IPS-18c (cell line): ENCODE measurements around the gene VPS9D1.
"Not testable (repeated sequence)": the region's sequence is repeated elsewhere in the genome, so short reads cannot be mapped to it uniquely, and the experiment has no call there.

ENCODE experiments used
- H3K4me3 ChIP-seq: 2 replicates; pipeline ENCODE4 v1.7.0; 2013; ENCODE audit warnings: low read depth, mild to moderate bottlenecking, low read length, moderate library complexity; ENCODE audit not compliant: insufficient read depth
- H3K9me3 ChIP-seq: one replicate; pipeline ENCODE4 v1.6.1; 2013; ENCODE audit warnings: mild to moderate bottlenecking, low read length, moderate library complexity; ENCODE audit not compliant: control insufficient read depth, insufficient read depth

The VPS9D1 gene

GRCh38 chr16:89700649-89701424 is 19.9 kb downstream of the VPS9D1 start:
- no peaks in the 10 kb centered on the region for H3K9me3 ChIP-seq
- peak overlapping the region; percentile 91 for H3K4me3 ChIP-seq

DNA sequence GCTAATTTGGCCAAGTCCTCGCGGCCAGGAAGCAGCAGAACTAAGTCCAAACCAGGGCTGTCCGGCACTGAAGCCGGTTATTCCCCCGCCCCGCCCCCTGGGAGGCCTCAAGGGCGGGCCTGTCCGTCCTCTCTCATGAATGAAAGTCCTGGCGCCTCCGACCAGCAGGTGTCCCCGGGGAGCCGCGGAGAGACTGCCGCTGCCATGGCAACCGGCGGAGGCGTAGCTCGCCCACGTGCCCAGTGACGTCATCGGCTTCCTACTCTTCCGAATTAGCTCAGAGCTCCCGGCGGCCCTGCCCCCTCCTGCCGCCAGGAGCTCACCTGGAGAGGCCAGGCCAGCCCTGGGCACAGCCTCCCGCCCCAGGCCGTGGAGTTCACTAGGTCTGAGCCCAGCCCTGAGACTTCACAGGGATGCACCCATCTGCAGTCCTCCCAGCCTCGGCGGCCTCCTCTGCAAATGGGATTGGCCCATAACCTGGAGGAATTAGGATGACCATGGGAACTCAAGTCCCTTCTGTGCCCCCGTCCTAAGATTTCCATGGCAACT is 20.5 kb downstream of the VPS9D1 start:
- Histone ChIP-seq H3K4me3 (peak overlapping the region; percentile 91), H3K9me3 (no peaks in the 10 kb centered on the region)

DNA sequence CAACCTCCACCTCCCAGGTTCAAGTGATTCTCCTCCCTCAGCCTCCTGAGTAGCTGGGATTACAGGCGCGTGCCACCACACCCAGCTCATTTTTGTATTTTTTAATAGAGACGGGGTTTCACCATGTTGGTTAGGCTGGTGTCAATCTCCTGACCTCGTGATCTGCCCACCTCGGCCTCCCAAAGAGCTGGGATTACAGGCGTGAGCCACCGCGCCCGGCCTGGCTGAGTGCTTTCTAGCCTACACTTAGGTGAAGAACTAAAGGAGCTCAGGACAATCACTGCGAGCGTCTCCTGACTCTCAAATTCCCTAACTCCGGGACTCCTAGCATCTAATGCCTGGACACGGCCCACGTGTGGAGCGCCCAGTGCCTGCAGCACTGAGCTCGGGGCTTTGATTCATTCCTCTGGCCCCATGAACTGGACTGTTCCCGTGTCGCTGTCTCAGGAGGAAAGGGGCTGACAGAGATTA is 21.0 kb downstream of the VPS9D1 start:
- H3K4me3 ChIP-seq: peak overlapping the region; percentile 38
- H3K9me3 ChIP-seq: not testable (repeated sequence)

DNA sequence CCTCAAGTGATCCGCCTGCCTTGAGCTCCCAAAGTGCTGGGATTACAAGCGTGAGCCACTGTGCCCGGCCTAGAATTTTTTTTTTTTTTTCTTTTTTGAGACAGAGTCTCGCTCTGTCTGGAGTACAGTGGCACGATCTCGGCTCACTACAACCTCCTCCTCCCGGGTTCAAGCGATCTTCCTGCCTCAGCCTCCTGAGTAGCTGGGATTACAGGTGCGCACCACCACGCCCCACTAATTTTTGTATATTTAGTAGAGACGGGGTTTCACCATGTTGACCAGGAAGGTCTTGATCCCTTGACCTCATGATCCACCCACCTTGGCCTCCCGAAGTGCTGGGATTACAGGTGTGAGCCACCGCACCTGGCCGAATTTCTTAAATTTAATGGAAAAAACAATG is 22.0 kb downstream of the VPS9D1 start:
- not testable (repeated sequence) for H3K4me3 ChIP-seq, H3K9me3 ChIP-seq

DNA sequence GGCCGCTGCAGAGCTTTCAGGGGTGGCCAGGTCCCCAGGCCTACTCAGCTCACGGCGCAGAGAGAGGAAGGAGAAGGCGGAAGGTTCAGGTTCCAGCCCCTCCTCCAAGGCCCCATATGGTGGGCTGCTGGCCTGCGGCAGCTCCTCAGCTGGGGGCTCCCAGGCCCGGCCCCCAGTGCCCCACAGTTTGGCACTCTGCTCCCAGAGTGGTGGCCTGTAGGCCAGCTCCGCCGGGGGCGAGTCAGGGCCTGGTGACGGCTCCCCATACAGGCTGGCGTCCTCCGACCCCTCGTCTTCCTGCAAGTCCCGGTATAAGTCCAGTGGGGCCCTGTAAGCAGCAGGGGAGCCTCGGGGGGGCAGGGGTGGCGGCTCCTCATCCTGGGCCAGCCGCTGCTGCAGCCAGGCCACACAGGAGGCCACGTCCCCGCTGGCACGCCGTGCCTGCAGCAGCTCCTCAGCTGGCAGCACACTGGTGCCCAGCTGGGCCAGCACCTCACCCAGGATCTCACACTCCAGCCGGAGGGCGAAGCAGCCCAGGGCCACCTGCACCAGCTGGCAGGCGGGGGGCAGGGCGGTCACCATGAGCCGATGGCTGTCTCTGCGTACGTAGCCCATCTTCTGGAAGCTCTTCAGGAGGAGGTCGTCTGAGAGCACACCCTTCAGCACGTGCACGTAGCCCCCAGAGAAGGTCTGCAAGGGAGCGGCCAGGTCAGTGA is 22.9 kb downstream of the VPS9D1 start:
- Histone ChIP-seq H3K9me3 (no peaks in the 10 kb centered on the region), H3K4me3 (no peak overlapping the region)

GRCh38 chr16:89697161-89697615 is 23.5 kb downstream of the VPS9D1 start:
- Histone ChIP-seq H3K9me3 (no peaks in the 10 kb centered on the region), H3K4me3 (no peak overlapping the region)

DNA sequence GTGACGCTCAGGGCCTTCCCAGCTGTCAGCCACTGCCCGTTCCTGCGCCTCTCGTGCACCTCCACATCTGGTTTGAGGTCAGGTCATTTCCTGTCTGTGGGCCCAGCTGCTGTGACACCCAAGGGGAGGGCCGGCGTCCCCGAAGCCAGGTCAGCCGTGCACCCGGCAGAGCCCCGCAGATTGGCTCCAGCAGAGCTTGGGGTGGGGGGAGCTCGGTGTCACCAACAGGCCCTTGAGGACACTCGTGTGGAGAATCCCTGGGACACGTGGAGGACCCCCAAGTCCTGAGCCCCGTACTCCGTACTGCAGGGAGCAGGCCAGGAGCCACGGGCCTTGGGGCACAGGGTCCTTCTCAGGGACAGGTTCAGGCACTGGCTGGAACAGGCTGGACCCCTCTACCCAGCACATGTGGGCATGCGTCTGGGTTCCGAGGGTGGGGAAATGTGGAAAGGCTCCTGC is 24.0 kb downstream of the VPS9D1 start:
- H3K4me3 ChIP-seq: no peak overlapping the region
- H3K9me3 ChIP-seq: no peaks in the 10 kb centered on the region

GRCh38 chr16:89695875-89696669 is 24.6 kb downstream of the VPS9D1 start:
- Histone ChIP-seq H3K4me3 (no peak overlapping the region), H3K9me3 (no peaks in the 10 kb centered on the region)

- H3K4me3 ChIP-seq: no peak overlapping the region
Measured at GRCh38 chr16:89695086-89695874, 25.4 kb downstream of the VPS9D1 start.

DNA sequence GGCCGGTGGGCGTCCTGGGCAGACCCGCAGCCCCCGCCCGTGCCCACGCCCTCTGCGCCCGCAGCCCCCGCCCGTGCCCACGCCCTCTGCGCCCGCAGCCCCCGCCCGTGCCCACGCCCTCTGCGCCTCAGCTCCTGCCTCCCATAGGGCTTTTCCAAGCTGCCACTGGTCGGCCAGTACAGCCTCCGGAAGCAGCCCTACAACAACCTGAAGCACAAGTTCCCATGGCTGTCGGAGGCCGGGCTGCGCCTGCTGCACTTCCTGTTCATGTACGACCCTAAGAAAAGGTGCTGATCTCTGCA is 26.0 kb downstream of the VPS9D1 start:
- not testable (repeated sequence) for H3K9me3 ChIP-seq, H3K4me3 ChIP-seq

More at GRCh38 chr16:89695086-89695874, 25.4 kb downstream of the VPS9D1 start:
- H3K9me3 ChIP-seq: no peaks in the 10 kb centered on the region

GRCh38 chr16:89693931-89694783 is 26.5 kb downstream of the VPS9D1 start:
- H3K4me3 ChIP-seq: no peak overlapping the region

GRCh38 chr16:89693289-89693731 is 27.4 kb downstream of the VPS9D1 start:
- H3K4me3 ChIP-seq: no peak overlapping the region
- no peaks in the 10 kb centered on the region for H3K9me3 ChIP-seq

More at GRCh38 chr16:89693931-89694783, 26.5 kb downstream of the VPS9D1 start:
- no peaks in the 10 kb centered on the region for H3K9me3 ChIP-seq

DNA sequence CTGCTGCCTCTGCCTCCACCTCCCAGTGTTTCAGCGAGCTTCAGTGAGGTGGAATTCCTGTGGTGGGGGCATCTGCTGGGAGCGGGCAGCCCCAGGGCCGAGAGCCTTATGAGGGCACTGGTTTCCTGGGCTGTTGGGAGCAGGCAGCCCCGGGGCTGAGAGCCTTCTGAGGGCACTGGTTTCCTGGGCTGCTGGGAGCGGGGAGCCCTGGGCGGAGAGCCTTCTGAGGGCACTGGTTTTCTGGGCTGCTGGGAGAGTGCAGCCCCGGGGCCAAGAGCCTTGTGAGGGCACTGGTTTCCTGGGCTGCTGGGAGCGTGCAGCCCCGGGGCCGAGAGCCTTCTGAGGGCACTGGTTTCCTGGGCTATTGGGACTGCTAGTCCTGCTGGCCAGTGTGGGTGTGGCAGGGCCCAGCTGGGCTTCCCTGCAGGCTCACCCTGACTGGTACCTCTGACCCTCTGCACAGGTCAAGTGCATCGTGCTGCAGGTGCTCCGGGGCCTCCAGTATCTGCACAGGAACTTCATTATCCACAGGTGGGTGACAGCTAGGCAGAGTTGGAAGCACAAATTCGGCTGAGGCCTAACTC is 28.6 kb downstream of the VPS9D1 start:
- Histone ChIP-seq H3K4me3 (no peak overlapping the region), H3K9me3 (no peaks in the 10 kb centered on the region)

DNA sequence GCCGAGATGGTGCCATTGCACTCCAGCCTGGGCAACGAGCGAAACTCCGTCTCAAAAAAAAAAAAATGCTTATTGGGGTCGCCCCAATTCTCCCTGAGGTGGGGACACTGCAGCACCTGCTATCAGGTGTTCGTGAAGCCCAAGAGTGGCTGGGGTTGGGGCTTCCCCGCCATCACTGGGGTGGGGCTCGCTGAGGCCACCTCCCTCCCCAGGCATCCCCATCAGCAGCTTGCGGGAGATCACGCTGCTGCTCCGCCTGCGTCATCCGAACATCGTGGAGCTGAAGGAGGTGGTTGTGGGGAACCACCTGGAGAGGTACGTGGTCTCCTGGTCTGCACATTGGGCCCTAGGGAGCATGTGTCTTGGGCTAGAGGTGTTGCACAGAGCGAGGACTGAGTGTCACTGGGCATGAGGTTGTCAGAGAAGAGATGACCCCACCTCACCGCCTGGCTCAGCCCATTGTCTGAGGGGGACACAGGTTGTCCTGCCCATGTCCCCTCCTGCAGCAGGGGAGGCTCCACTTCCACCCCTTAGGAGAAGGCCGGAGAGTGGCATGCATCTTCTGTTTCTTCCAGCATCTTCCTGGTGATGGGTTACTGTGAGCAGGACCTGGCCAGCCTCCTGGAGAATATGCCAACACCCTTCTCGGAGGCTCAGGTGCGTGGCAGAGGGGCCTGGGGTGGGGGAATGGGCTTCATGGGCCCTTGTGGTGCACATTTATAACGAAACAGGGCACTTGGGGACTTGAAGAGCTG is 29.3 kb downstream of the VPS9D1 start:
- Histone ChIP-seq H3K4me3 (no peak overlapping the region), H3K9me3 (no peaks in the 10 kb centered on the region)

GRCh38 chr16:89690392-89690901 is 30.3 kb downstream of the VPS9D1 start:
- peaks cover 2% of the 10 kb centered on the region for H3K9me3 ChIP-seq
- H3K4me3 ChIP-seq: no peak overlapping the region
